SK-N-SH treated with all-trans-retinoic acid at 6 μM for 48 hours (cell line): ENCODE data around the gene S100B.

Source experiments
- ATAC-seq: fragments of 200-7000 bp; cut with Tn5 transposase; 3 replicates; pipeline ENCODE4 v1.9.1; 2020; ENCODE audit warnings: mild to moderate bottlenecking, moderate library complexity
- ARNTL ChIP-seq: fragments of 450-650 bp; formaldehyde crosslinking; IDR thresholded peaks from 2 replicates; pipeline ENCODE4 v1.5.0; 2020; ENCODE audit warnings: low read depth, mild to moderate bottlenecking, moderate library complexity, borderline replicate concordance
- BACH2 ChIP-seq: fragments of 250-450 bp; sonication (Bioruptor Pico); IDR thresholded peaks from 2 replicates; pipeline ENCODE4 v1.9.0; 2021; ENCODE audit warnings: mild to moderate bottlenecking, borderline replicate concordance
- ESRRG ChIP-seq: fragments of 250-450 bp; sonication (Bioruptor Pico); IDR thresholded peaks from 2 replicates; pipeline ENCODE4 v1.6.1; 2021; ENCODE audit warnings: mild to moderate bottlenecking
- GLIS3 ChIP-seq: fragments of 250-450 bp; sonication (Bioruptor Pico); IDR thresholded peaks from 2 replicates; pipeline ENCODE4 v1.5.0; 2020; ENCODE audit warnings: mild to moderate bottlenecking, moderate library complexity
- OSR1 ChIP-seq: fragments of 250-450 bp; sonication (Bioruptor Pico); IDR thresholded peaks from 2 replicates; pipeline ENCODE4 v1.8.0; 2022; ENCODE audit warnings: moderate library complexity, mild to moderate bottlenecking, inconsistent platforms
- RARB ChIP-seq: fragments of 250-450 bp; sonication (Bioruptor Pico); IDR thresholded peaks from 2 replicates; pipeline ENCODE4 v1.8.0; 2021; ENCODE audit warnings: mild to moderate bottlenecking, moderate library complexity
- SNAI2 ChIP-seq: fragments of 250-450 bp; sonication (Bioruptor Pico); IDR thresholded peaks from 2 replicates; pipeline ENCODE4 v1.5.0; 2020; ENCODE audit warnings: mild to moderate bottlenecking, moderate library complexity
- TCF4 ChIP-seq: fragments of 250-450 bp; sonication (Bioruptor Pico); IDR thresholded peaks from 2 replicates; pipeline ENCODE4 v1.8.0; 2021; ENCODE audit warnings: mild to moderate bottlenecking, moderate library complexity, borderline replicate concordance
- TOX ChIP-seq: fragments of 250-450 bp; sonication (Bioruptor Pico); IDR thresholded peaks from 2 replicates; pipeline ENCODE4 v1.8.0; 2021; ENCODE audit warnings: mild to moderate bottlenecking, moderate library complexity, borderline replicate concordance
- ZC3H10 ChIP-seq: fragments of 250-450 bp; sonication (Bioruptor Pico); IDR thresholded peaks from 2 replicates; pipeline ENCODE4 v1.5.1; 2021; ENCODE audit warnings: mild to moderate bottlenecking, moderate library complexity
- ZFP3 ChIP-seq: fragments of 250-450 bp; sonication (Bioruptor Pico); IDR thresholded peaks from 2 replicates; pipeline ENCODE4 v1.5.0; 2020; ENCODE audit warnings: mild to moderate bottlenecking, moderate library complexity
- ZFP30 ChIP-seq: fragments of 450-650 bp; formaldehyde crosslinking; IDR thresholded peaks from 2 replicates; pipeline ENCODE4 v1.5.0; 2022; ENCODE audit warnings: mild to moderate bottlenecking, moderate library complexity
- ZNF565 ChIP-seq: fragments of 450-650 bp; formaldehyde crosslinking; conservative IDR thresholded peaks from 2 replicates; pipeline ENCODE4 v1.5.0; 2020; ENCODE audit warnings: low read depth, mild to moderate bottlenecking, moderate library complexity
- ZNF70 ChIP-seq: fragments of 450-650 bp; formaldehyde crosslinking; IDR thresholded peaks from 2 replicates; pipeline ENCODE4 v1.5.0; 2020; ENCODE audit warnings: mild to moderate bottlenecking, moderate library complexity
- ZNF8 ChIP-seq: fragments of 450-650 bp; formaldehyde crosslinking; IDR thresholded peaks from 2 replicates; pipeline ENCODE4 v1.5.0; 2020; ENCODE audit warnings: mild to moderate bottlenecking, moderate library complexity
- TF ChIP-seq, protein P1 (sequence below): fragments of 250-450 bp; sonication (Bioruptor Pico); IDR thresholded peaks from 2 replicates; pipeline ENCODE4 v1.8.0; 2020; ENCODE audit warnings: mild to moderate bottlenecking, moderate library complexity, borderline replicate concordance
- TF ChIP-seq, protein P2 (sequence below): fragments of 250-450 bp; sonication (Bioruptor Pico); IDR thresholded peaks from 2 replicates; pipeline ENCODE4 v1.5.1; 2020; ENCODE audit warnings: low read depth, mild to moderate bottlenecking, moderate library complexity
- TF ChIP-seq, protein P3 (sequence below): fragments of 250-450 bp; sonication (Bioruptor Pico); IDR thresholded peaks from 2 replicates; pipeline ENCODE4 v1.8.0; 2021; ENCODE audit warnings: low read depth, mild to moderate bottlenecking, moderate library complexity, borderline replicate concordance
- TF ChIP-seq, protein P4 (sequence below): fragments of 250-450 bp; sonication (Bioruptor Pico); IDR thresholded peaks from 2 replicates; pipeline ENCODE4 v1.5.0; 2020; ENCODE audit warnings: mild to moderate bottlenecking, moderate library complexity

Gene S100B

DNA sequence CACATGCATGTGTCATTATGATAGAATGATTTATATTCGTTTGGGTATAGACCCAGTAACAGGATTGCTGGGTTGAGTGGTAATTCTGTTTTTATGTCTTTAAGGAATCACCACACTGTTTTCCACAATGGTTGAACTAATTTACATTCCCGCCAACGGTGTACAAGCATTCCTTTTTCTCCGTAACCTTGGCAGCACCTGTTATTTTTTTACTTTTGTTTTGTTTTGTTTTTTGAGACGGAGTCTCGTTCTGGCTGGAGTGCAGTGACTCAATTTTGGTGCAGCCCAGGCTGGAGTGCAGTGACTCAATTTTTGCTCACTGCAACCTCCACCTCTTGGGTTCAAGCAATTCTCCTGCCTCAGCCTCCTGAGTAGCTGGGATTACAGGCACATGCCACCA, 8.5 kb upstream of the S100B start:
- TF ChIP-seq TCF4 (CRISPR knock-in tag) (no peak), OSR1 (CRISPR knock-in tag) (no peak), ZC3H10 (CRISPR knock-in tag) (no peak), ZNF565 (no peak), ZFP30 (CRISPR knock-in tag) (no peak), ZNF8 (CRISPR knock-in tag) (no peak), ESRRG (CRISPR knock-in tag) (no peak), BACH2 (CRISPR knock-in tag) (no peak), TOX (CRISPR knock-in tag) (no peak)
- TF ChIP-seq, protein P1, sequence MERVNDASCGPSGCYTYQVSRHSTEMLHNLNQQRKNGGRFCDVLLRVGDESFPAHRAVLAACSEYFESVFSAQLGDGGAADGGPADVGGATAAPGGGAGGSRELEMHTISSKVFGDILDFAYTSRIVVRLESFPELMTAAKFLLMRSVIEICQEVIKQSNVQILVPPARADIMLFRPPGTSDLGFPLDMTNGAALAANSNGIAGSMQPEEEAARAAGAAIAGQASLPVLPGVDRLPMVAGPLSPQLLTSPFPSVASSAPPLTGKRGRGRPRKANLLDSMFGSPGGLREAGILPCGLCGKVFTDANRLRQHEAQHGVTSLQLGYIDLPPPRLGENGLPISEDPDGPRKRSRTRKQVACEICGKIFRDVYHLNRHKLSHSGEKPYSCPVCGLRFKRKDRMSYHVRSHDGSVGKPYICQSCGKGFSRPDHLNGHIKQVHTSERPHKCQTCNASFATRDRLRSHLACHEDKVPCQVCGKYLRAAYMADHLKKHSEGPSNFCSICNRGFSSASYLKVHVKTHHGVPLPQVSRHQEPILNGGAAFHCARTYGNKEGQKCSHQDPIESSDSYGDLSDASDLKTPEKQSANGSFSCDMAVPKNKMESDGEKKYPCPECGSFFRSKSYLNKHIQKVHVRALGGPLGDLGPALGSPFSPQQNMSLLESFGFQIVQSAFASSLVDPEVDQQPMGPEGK (CRISPR knock-in tag): no peak
- TF ChIP-seq, protein P2, sequence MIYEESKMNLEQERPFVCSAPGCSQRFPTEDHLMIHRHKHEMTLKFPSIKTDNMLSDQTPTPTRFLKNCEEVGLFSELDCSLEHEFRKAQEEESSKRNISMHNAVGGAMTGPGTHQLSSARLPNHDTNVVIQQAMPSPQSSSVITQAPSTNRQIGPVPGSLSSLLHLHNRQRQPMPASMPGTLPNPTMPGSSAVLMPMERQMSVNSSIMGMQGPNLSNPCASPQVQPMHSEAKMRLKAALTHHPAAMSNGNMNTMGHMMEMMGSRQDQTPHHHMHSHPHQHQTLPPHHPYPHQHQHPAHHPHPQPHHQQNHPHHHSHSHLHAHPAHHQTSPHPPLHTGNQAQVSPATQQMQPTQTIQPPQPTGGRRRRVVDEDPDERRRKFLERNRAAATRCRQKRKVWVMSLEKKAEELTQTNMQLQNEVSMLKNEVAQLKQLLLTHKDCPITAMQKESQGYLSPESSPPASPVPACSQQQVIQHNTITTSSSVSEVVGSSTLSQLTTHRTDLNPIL (CRISPR knock-in tag): no peak
- ATAC-seq: no peak

DNA sequence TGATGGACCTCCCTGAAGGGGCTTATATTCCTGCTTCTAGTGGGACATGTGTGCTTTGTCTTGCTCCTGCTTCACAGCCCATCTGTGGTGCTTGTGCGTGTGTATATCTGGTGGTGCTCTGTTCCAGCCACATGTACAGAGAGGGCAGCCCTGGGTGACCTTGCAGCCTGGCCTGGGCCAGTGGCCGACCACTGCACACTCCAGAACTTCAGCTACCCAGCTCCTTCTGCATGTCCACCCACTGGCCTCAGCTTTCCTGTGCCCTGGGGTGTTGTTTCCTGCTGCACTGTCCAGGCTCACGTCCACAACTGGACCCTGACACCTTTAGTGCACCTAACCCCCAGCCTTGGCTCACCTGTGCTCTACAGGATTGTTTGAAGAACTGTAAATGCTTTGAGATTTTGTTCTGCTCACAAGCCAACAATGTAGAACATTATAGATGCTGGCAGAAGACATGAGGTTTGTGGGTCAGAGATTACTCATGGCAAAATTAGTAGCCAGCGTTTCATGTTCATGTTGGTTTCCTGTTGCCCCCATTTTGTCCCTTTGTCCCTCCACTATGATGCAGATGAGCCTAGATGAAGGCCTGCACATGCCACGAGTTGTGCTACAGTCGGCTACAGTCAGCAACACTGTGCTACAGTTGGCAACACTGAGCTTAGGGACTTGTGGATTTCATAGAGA, 5.3 kb upstream of the S100B start:
- no peak for TF ChIP-seq ZNF565
- TF ChIP-seq RARB: no peak
- no peak for TF ChIP-seq ARNTL (CRISPR knock-in tag)
- no peak for TF ChIP-seq SNAI2 (CRISPR knock-in tag)
- TF ChIP-seq, protein P2 (CRISPR knock-in tag): no peak
- no peak for TF ChIP-seq TOX (CRISPR knock-in tag)
- TF ChIP-seq, protein P3, sequence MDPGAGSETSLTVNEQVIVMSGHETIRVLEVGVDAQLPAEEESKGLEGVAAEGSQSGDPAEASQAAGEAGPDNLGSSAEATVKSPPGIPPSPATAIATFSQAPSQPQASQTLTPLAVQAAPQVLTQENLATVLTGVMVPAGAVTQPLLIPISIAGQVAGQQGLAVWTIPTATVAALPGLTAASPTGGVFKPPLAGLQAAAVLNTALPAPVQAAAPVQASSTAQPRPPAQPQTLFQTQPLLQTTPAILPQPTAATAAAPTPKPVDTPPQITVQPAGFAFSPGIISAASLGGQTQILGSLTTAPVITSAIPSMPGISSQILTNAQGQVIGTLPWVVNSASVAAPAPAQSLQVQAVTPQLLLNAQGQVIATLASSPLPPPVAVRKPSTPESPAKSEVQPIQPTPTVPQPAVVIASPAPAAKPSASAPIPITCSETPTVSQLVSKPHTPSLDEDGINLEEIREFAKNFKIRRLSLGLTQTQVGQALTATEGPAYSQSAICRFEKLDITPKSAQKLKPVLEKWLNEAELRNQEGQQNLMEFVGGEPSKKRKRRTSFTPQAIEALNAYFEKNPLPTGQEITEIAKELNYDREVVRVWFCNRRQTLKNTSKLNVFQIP (CRISPR knock-in tag): no peak
- TF ChIP-seq ZNF70 (CRISPR knock-in tag): no peak
- TF ChIP-seq GLIS3: no peak
- no peak for TF ChIP-seq ZC3H10 (CRISPR knock-in tag)
- no peak for TF ChIP-seq ZFP30 (CRISPR knock-in tag)
- TF ChIP-seq, protein P1 (CRISPR knock-in tag): no peak
- no peak for TF ChIP-seq ESRRG (CRISPR knock-in tag)
- TF ChIP-seq ZFP3 (CRISPR knock-in tag): no peak
- no peak for TF ChIP-seq OSR1 (CRISPR knock-in tag)
- TF ChIP-seq, protein P4, sequence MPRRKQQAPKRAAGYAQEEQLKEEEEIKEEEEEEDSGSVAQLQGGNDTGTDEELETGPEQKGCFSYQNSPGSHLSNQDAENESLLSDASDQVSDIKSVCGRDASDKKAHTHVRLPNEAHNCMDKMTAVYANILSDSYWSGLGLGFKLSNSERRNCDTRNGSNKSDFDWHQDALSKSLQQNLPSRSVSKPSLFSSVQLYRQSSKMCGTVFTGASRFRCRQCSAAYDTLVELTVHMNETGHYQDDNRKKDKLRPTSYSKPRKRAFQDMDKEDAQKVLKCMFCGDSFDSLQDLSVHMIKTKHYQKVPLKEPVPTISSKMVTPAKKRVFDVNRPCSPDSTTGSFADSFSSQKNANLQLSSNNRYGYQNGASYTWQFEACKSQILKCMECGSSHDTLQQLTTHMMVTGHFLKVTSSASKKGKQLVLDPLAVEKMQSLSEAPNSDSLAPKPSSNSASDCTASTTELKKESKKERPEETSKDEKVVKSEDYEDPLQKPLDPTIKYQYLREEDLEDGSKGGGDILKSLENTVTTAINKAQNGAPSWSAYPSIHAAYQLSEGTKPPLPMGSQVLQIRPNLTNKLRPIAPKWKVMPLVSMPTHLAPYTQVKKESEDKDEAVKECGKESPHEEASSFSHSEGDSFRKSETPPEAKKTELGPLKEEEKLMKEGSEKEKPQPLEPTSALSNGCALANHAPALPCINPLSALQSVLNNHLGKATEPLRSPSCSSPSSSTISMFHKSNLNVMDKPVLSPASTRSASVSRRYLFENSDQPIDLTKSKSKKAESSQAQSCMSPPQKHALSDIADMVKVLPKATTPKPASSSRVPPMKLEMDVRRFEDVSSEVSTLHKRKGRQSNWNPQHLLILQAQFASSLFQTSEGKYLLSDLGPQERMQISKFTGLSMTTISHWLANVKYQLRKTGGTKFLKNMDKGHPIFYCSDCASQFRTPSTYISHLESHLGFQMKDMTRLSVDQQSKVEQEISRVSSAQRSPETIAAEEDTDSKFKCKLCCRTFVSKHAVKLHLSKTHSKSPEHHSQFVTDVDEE (CRISPR knock-in tag): no peak
- no peak for TF ChIP-seq ZNF8 (CRISPR knock-in tag)
- no peak for TF ChIP-seq BACH2 (CRISPR knock-in tag)
- ATAC-seq: peak; percentile 37; the same call in 1 of the 3 replicates
